C4-2B (cell line): Measurements from ENCODE around the gene PLA2G4F.
A peak's percentile ranks its signal among the peaks of the same experiment; 100 is the strongest.

ENCODE experiments used
- H3K27ac ChIP-seq: fragments of 450-650 bp; 2 replicates; pipeline ENCODE4 v1.5.1; 2017
- CTCF ChIP-seq: fragments of 450-650 bp; conservative IDR thresholded peaks from 2 replicates; pipeline ENCODE4 v1.5.1; 2017; ENCODE audit warnings: mild to moderate bottlenecking
- ZFX ChIP-seq: fragments of 450-650 bp; IDR thresholded peaks from 2 replicates; pipeline ENCODE4 v1.6.1; 2017

PLA2G4F gene

GRCh38 chr15:42155546-42156242 lies 742 bp downstream of the PLA2G4F start:
- no peak for TF ChIP-seq ZFX
- peak overlapping the region; percentile 93 for H3K27ac ChIP-seq

- peak overlapping the region; percentile 93 for H3K27ac ChIP-seq
- TF ChIP-seq CTCF (no peak), ZFX (no peak)
Observed at GRCh38 chr15:42154956-42155355, 1.5 kb downstream of the PLA2G4F start.

GRCh38 chr15:42154212-42154941 lies 2.1 kb downstream of the PLA2G4F start:
- peak overlapping the region; percentile 93; the same call in 1 of the 2 replicates for H3K27ac ChIP-seq
- TF ChIP-seq ZFX (no peak), CTCF (no peak)

GRCh38 chr15:42153874-42154211 lies 2.6 kb downstream of the PLA2G4F start:
- no peak overlapping the region for H3K27ac ChIP-seq
- TF ChIP-seq ZFX (no peak), CTCF (no peak)

- H3K27ac ChIP-seq = no peak overlapping the region
- TF ChIP-seq ZFX (no peak), CTCF (no peak)
Observed at GRCh38 chr15:42152921-42153698, 3.3 kb downstream of the PLA2G4F start.

- TF ChIP-seq ZFX (no peak), CTCF (no peak)
- H3K27ac ChIP-seq = no peak overlapping the region
Observed at GRCh38 chr15:42152196-42152920, 4.1 kb downstream of the PLA2G4F start.

- H3K27ac ChIP-seq = no peak overlapping the region
- no peak for TF ChIP-seq ZFX
- TF ChIP-seq CTCF = no peak
Observed at GRCh38 chr15:42151736-42152135, 4.7 kb downstream of the PLA2G4F start.
